A549 (cell line): ENCODE results near the gene COX7A1. TPM values are rescaled to one million over a fixed set of nuclear protein-coding genes. Genes with fewer than 3 reads are reported as not detected.

Source experiments
- ATAC-seq, 2 experiments: fragments of 200-7000 bp in 1 of 2; fragments of >200 bp in 1 of 2; cut with Nextera tagmentation in 1 of 2; cut with Tn5 transposase in 1 of 2; 3 replicates each; pipeline versions ENCODE4 v1.8.0 to v1.9.1; 2018 to 2020; ENCODE audit warnings: mild to moderate bottlenecking in 1 of 2, moderate library complexity in 1 of 2
- CTCF ChIA-PET: fragments of 300-600 bp; sonication (Branson Sonifier 250); formaldehyde crosslinking; extraction: SDS; loops from one replicate; lab custom pipeline; 2021; ENCODE audit warnings: antibody characterized with exemption, inconsistent platforms; lab: Yijun Ruan, JAX
- POLR2A ChIA-PET: fragments of 350-600 bp; formaldehyde crosslinking; extraction: SDS; loops from one replicate; lab custom pipeline; 2021; ENCODE audit warnings: antibody characterized with exemption, inconsistent platforms; lab: Yijun Ruan, JAX
- DNase-seq, 2 experiments: peaks; one replicate each; pipeline versions ENCODE4 v3.0.0 to v3.0.0-alpha.2; 2011 to 2016; ENCODE audit warnings: low read depth in 1 of 2, low spot score in 1 of 2
- FAIRE-seq: peaks from 2 replicates; lab custom pipeline; 2011; peaks lifted over from hg19 to GRCh38; lab: Jason Lieb, UNC
- H3K27ac ChIP-seq, 2 experiments: fragments of >200 bp; sonication (Bioruptor Twin); formaldehyde crosslinking; 3 replicates each; pipeline ENCODE4 v1.5.1; 2016 to 2017
- H3K4me1 ChIP-seq: fragments of >200 bp; sonication (Bioruptor Twin); formaldehyde crosslinking; 3 replicates; pipeline ENCODE4 v1.6.1; 2016
- H3K4me2 ChIP-seq: fragments of >200 bp; sonication (Bioruptor Twin); formaldehyde crosslinking; 3 replicates; pipeline ENCODE4 v1.6.1; 2016
- H3K4me3 ChIP-seq: fragments of >200 bp; sonication (Bioruptor Twin); formaldehyde crosslinking; 3 replicates; pipeline ENCODE4 v1.5.1; 2016
- H3K9me3 ChIP-seq: fragments of >200 bp; sonication (Bioruptor Twin); formaldehyde crosslinking; 3 replicates; pipeline ENCODE4 v1.6.1; 2016
- ATOH8 ChIP-seq: fragments of 250-450 bp; sonication (Bioruptor Pico); IDR thresholded peaks from 2 replicates; pipeline ENCODE4 v1.5.0; 2020; ENCODE audit warnings: low read depth, mild to moderate bottlenecking, moderate library complexity
- BCL3 ChIP-seq: fragments of >200 bp; sonication (Bioruptor Twin); formaldehyde crosslinking; IDR thresholded peaks from 3 replicates; pipeline ENCODE4 v1.6.1; 2016
- CBX2 ChIP-seq: fragments of 200-600 bp; sonication (generic); IDR thresholded peaks from 2 replicates; pipeline ENCODE4 v1.6.1; 2016; ENCODE audit warnings: low read depth, mild to moderate bottlenecking, borderline replicate concordance
- CBX8 ChIP-seq: fragments of 200-600 bp; sonication (generic); IDR thresholded peaks from 2 replicates; pipeline ENCODE4 v1.6.1; 2016
- CHD2 ChIP-seq: fragments of 150-350 bp; IDR thresholded peaks from 2 replicates; pipeline ENCODE4 v1.6.1; 2014; ENCODE audit warnings: low read length; ENCODE audit not compliant: partially characterized antibody
- ELK1 ChIP-seq: fragments of 150-350 bp; IDR thresholded peaks from 2 replicates; pipeline ENCODE4 v1.6.1; 2014; ENCODE audit warnings: low read depth, mild to moderate bottlenecking, low read length
- ESRRA ChIP-seq: fragments of 150-350 bp; IDR thresholded peaks from 2 replicates; pipeline ENCODE4 v1.6.1; 2014; ENCODE audit warnings: mild to moderate bottlenecking, low read length, borderline replicate concordance
- FOSB ChIP-seq: fragments of 250-450 bp; sonication (Bioruptor Pico); IDR thresholded peaks from 2 replicates; pipeline ENCODE4 v1.5.0; 2020; ENCODE audit warnings: mild to moderate bottlenecking, moderate library complexity
- HDAC2 ChIP-seq: fragments of 200-600 bp; sonication (generic); IDR thresholded peaks from 2 replicates; pipeline ENCODE4 v1.6.1; 2016
- HEYL ChIP-seq: fragments of 250-450 bp; sonication (Bioruptor Pico); IDR thresholded peaks from 2 replicates; pipeline ENCODE4 v1.8.0; 2021; ENCODE audit warnings: mild to moderate bottlenecking, moderate library complexity
- HMGXB4 ChIP-seq: fragments of 250-450 bp; sonication (Bioruptor Pico); IDR thresholded peaks from 2 replicates; pipeline ENCODE4 v1.5.0; 2021; ENCODE audit warnings: mild to moderate bottlenecking, moderate library complexity, borderline replicate concordance
- HOXA7 ChIP-seq: fragments of 250-450 bp; sonication (Bioruptor Pico); IDR thresholded peaks from 2 replicates; pipeline ENCODE4 v1.5.0; 2020; ENCODE audit warnings: mild to moderate bottlenecking, moderate library complexity
- MAFK ChIP-seq: fragments of 450-650 bp; IDR thresholded peaks from 2 replicates; pipeline ENCODE4 v1.6.1; 2014; ENCODE audit not compliant: partially characterized antibody
- MAZ ChIP-seq: fragments of 150-350 bp; IDR thresholded peaks from 2 replicates; pipeline ENCODE4 v1.6.1; 2014; ENCODE audit warnings: antibody characterized with exemption, low read depth, low read length, borderline replicate concordance
- NFE2L2 ChIP-seq: fragments of 150-350 bp; conservative IDR thresholded peaks from 2 replicates; pipeline ENCODE4 v1.6.1; 2014; ENCODE audit warnings: low read length
- NPAS2 ChIP-seq: fragments of 250-450 bp; sonication (Bioruptor Pico); IDR thresholded peaks from 2 replicates; pipeline ENCODE4 v1.8.0; 2022; ENCODE audit warnings: mild to moderate bottlenecking, moderate library complexity, borderline replicate concordance
- POLR2A ChIP-seq: IDR thresholded peaks from 2 replicates; pipeline ENCODE4 v1.6.1; 2012; ENCODE audit warnings: mild to moderate bottlenecking, low read length
- RAD21 ChIP-seq, 2 experiments: fragments of >200 bp in 1 of 2; sonication (Bioruptor Twin) in 1 of 2; formaldehyde crosslinking in 1 of 2; IDR thresholded peaks in 1 of 2; conservative IDR thresholded peaks in 1 of 2; 2 replicates in 1 of 2; 3 replicates in 1 of 2; pipeline ENCODE4 v1.6.1; 2012 to 2018; ENCODE audit warnings: inconsistent platforms in 1 of 2
- REST ChIP-seq: fragments of 200-600 bp; sonication (generic); IDR thresholded peaks from 2 replicates; pipeline ENCODE4 v1.6.1; 2016; ENCODE audit warnings: antibody characterized with exemption, mild to moderate bottlenecking, moderate library complexity
- SMC3 ChIP-seq: fragments of >200 bp; sonication (Bioruptor Twin); formaldehyde crosslinking; IDR thresholded peaks from 3 replicates; pipeline ENCODE4 v1.6.1; 2018; ENCODE audit warnings: inconsistent platforms
- SREBF2 ChIP-seq: fragments of 450-650 bp; IDR thresholded peaks from 2 replicates; pipeline ENCODE4 v1.6.1; 2014; ENCODE audit warnings: mild to moderate bottlenecking, moderate library complexity
- TP53 ChIP-seq: fragments of 250-450 bp; sonication (Bioruptor Pico); IDR thresholded peaks from 2 replicates; pipeline ENCODE4 v1.5.0; 2021; ENCODE audit warnings: mild to moderate bottlenecking, moderate library complexity
- USF2 ChIP-seq: fragments of 450-650 bp; IDR thresholded peaks from 2 replicates; pipeline ENCODE4 v1.6.1; 2014; ENCODE audit warnings: antibody characterized with exemption
- WGBS: methylation state at CpG from one replicate; pipeline ENCODE4 v1.1.6; 2017; ENCODE audit errors: missing lambda C conversion rate; 5-methylcytosine and 5-hydroxymethylcytosine counted together
- polyA minus RNA-seq: library from RNA; depleted of rRNA, polyadenylated mRNA; stranded (reverse); fragments of >200 nt; gene quantifications from 2 replicates; pipeline ENCODE4 v1.2.3, GENCODE V29; 2011; rRNA and poly(A)+ RNA removed
- polyA plus RNA-seq, 4 experiments: library from polyadenylated mRNA; depleted of rRNA in 3 of 4; stranded (reverse); fragments of >200 nt; fragmentation: RNase III in 1 of 4; extraction: RNeasy Plus Mini Kit Qiagen cat#74134 plus additional on column Dnase treatment in 1 of 4; gene quantifications; 2 replicates in 3 of 4; 3 replicates in 1 of 4; pipeline ENCODE4 v1.2.3, GENCODE V29; 2011 to 2017

The COX7A1 gene
- polyA plus RNA-seq (2011; rRNA removed) (not detected in 2 replicates), polyA plus RNA-seq (2017; fragmentation: RNase III; extraction: RNeasy Plus Mini Kit Qiagen cat#74134 plus additional on column Dnase treatment) (not detected in 3 replicates), polyA minus RNA-seq (not detected in 2 replicates)
- not detected in 2 replicates for polyA plus RNA-seq (2012; cell fraction: cytosol; rRNA removed)
- not detected in 2 replicates for polyA plus RNA-seq (2012; cell fraction: nucleus; rRNA removed)

GRCh38 chr19:36152352-36153091, at the start of gene COX7A1:
Gene COX7A1 (minus strand): TSS chr19:36152447. CDS start chr19:36152407, 40 bp downstream.
- FAIRE-seq, result peak; percentile 32
- Histone ChIP-seq H3K4me3 (no peak within 1 kb of the TSS), H3K4me2 (no peak within 1 kb of the TSS), H3K27ac (no peak within 1 kb of the TSS), H3K4me1 (no peaks in the 10 kb centered on the region), H3K9me3 (no peaks in the 10 kb centered on the region)
- 94% methylated on average over 40 of the region's 40 CpGs for WGBS
- CTCF ChIA-PET, result interaction anchor here (0.7 to 7.2 kb wide), 8 partner anchors 9 to 1754 kb away, joined by 3 to 67 read pairs (median 6); partner anchors contain the start of gene WDR87
- peak in 1 of 2 experiments; percentile 5; a peak in 1 of 6 replicates for ATAC-seq
- POLR2A ChIA-PET, result interaction anchor here (0.5 to 2.0 kb wide), 3 partner anchors 25 to 236 kb away, joined by 4 to 6 read pairs (median 5); partner anchors contain the start of gene POLR2I
- TF ChIP-seq RAD21 (conservative IDR thresholded peaks at IDR 0.05 in 1 of 2, IDR thresholded peaks at IDR 0.05 in 1 of 2), result no peak
- no peak for TF ChIP-seq NFE2L2
- no peak for TF ChIP-seq MAFK
- TF ChIP-seq MAZ, result no peak
- no peak for TF ChIP-seq ELK1
- no peak for TF ChIP-seq HDAC2
- TF ChIP-seq FOSB (CRISPR knock-in tag), result no peak
- TF ChIP-seq ESRRA, result no peak
- no peak for TF ChIP-seq CBX2
- no peak for TF ChIP-seq SREBF2
- TF ChIP-seq HMGXB4 (CRISPR knock-in tag), result no peak
- no peak for TF ChIP-seq BCL3
- no peak for TF ChIP-seq CBX8
- TF ChIP-seq USF2, result no peak
- TF ChIP-seq HOXA7 (CRISPR knock-in tag), result no peak
- no peak for TF ChIP-seq TP53 (CRISPR knock-in tag)
- TF ChIP-seq ATOH8 (CRISPR knock-in tag), result no peak
- TF ChIP-seq POLR2A, result no peak
- DNase-seq, result no peak

- CTCF ChIA-PET, result no interaction called here
- POLR2A ChIA-PET, result no interaction called here
- TF ChIP-seq REST (no peak), HEYL (no peak), ESRRA (no peak), CHD2 (no peak), ELK1 (no peak), MAZ (no peak), MAFK (no peak), TP53 (CRISPR knock-in tag) (no peak), NPAS2 (CRISPR knock-in tag) (no peak), SMC3 (no peak), HDAC2 (no peak)
These were observed 49.4 kb upstream of the COX7A1 start for GRCh38 chr19:36201684-36202083.

More at GRCh38 chr19:36201684-36202083, 49.4 kb upstream of the COX7A1 start:
- H3K4me2 ChIP-seq, result no peak overlapping the region
- no peak overlapping the region for H3K4me3 ChIP-seq
- FAIRE-seq (no peak), ATAC-seq (no peak), DNase-seq (no peak)
- no peaks in the 10 kb centered on the region for H3K4me1 ChIP-seq
- H3K9me3 ChIP-seq, result 0 out of 3 replicates have a peak, but pooled peaks cover 5% of the 10 kb centered on the region
- WGBS, result 82% methylated on average over 6 of the region's 6 CpGs
- H3K27ac ChIP-seq, result no peak overlapping the region
